PC-3 (cell line): ENCODE data around the gene FGD5. TPM values are rescaled to one million over a fixed set of nuclear protein-coding genes. Genes with fewer than 3 reads are reported as not detected.

Source experiments
- ATAC-seq: fragments of 200-7000 bp; cut with Tn5 transposase; 2 replicates; pipeline ENCODE4 v1.9.1; 2020; ENCODE audit warnings: mild to moderate bottlenecking, moderate library complexity
- BruUV-seq: library from RNA; stranded (reverse); fragments of 400-500 nt; replicated peaks from 2 replicates; lab custom pipeline; 2021; lab: Mats Ljungman, UMichigan
- CTCF ChIA-PET: fragments of 300-600 bp; sonication (Branson Sonifier 250); formaldehyde crosslinking; loops from one replicate; lab custom pipeline; 2022; ENCODE audit warnings: antibody characterized with exemption; lab: Charles Lee
- POLR2A ChIA-PET: fragments of 300-600 bp; sonication (Branson Sonifier 250); formaldehyde crosslinking; loops from one replicate; lab custom pipeline; 2022; ENCODE audit warnings: antibody characterized with exemption; ENCODE audit not compliant: unreplicated experiment; lab: Charles Lee
- DNase-seq: peaks from one replicate; pipeline ENCODE4 v3.0.0-alpha.2; 2015
- H2AFZ ChIP-seq: fragments of 300-600 bp; sonication (generic); 2 replicates; pipeline ENCODE4 v1.6.0; 2016; ENCODE audit warnings: antibody characterized with exemption, low read length
- H3F3A ChIP-seq: fragments of 300-600 bp; sonication (generic); one replicate; pipeline ENCODE4 v1.6.0; 2017; ENCODE audit warnings: antibody characterized with exemption, low read length, control low read depth, mild to moderate bottlenecking; ENCODE audit not compliant: unreplicated experiment
- H3K27ac ChIP-seq: fragments of 300-600 bp; sonication (generic); 2 replicates; pipeline ENCODE4 v1.5.1; 2016; ENCODE audit warnings: mild to moderate bottlenecking, low read length
- H3K27me3 ChIP-seq: fragments of 300-600 bp; sonication (generic); 2 replicates; pipeline ENCODE4 v1.6.1; 2016; ENCODE audit warnings: low read length, mixed read lengths
- H3K36me3 ChIP-seq: fragments of 300-600 bp; sonication (generic); 2 replicates; pipeline ENCODE4 v1.6.1; 2016; ENCODE audit warnings: low read depth, mixed run types, low read length, mixed read lengths
- H3K4me1 ChIP-seq: fragments of 300-600 bp; sonication (generic); 2 replicates; pipeline ENCODE4 v1.5.1; 2016; ENCODE audit warnings: low read length; ENCODE audit not compliant: insufficient read depth
- H3K4me2 ChIP-seq: fragments of 300-600 bp; sonication (generic); 2 replicates; pipeline ENCODE4 v1.6.0; 2016; ENCODE audit warnings: low read length
- H3K4me3 ChIP-seq: fragments of 300-600 bp; sonication (generic); 2 replicates; pipeline ENCODE4 v1.5.1; 2016; ENCODE audit warnings: mild to moderate bottlenecking, low read length, mixed read lengths
- H3K79me2 ChIP-seq: fragments of 300-600 bp; sonication (generic); 2 replicates; pipeline ENCODE4 v1.6.1; 2017; ENCODE audit warnings: low read length, mixed read lengths
- H3K9ac ChIP-seq: fragments of 300-600 bp; sonication (generic); 2 replicates; pipeline ENCODE4 v1.6.0; 2016; ENCODE audit warnings: mild to moderate bottlenecking, low read length
- H3K9me2 ChIP-seq: fragments of 300-600 bp; sonication (generic); replicated peaks from 2 replicates; pipeline ENCODE4 v1.6.1; 2016; ENCODE audit warnings: mixed run types, low read length, mixed read lengths
- H3K9me3 ChIP-seq: fragments of 300-600 bp; sonication (generic); 2 replicates; pipeline ENCODE4 v1.6.1; 2016; ENCODE audit warnings: low read length, mixed read lengths
- H4K20me1 ChIP-seq: fragments of 300-600 bp; sonication (generic); 2 replicates; pipeline ENCODE4 v1.6.1; 2016; ENCODE audit warnings: low read length, mixed read lengths
- EZH2 ChIP-seq: fragments of 300-600 bp; sonication (generic); IDR thresholded peaks from one replicate; pipeline ENCODE4 v1.6.1; 2017; ENCODE audit warnings: antibody characterized with exemption, mild to moderate bottlenecking, low read length; ENCODE audit not compliant: unreplicated experiment
- EZH2phosphoT487 ChIP-seq: fragments of 300-600 bp; sonication (generic); IDR thresholded peaks from 2 replicates; pipeline ENCODE4 v1.6.1; 2018; ENCODE audit warnings: mild to moderate bottlenecking, antibody characterized with exemption, low read length, borderline replicate concordance
- intact Hi-C: fragments of 100-400 bp; cut with micrococcal nuclease; formaldehyde crosslinking; loops from 2 replicates; pipeline ENCODE4 v1.9.0; 2023
- total RNA-seq: library from RNA; depleted of rRNA; stranded (reverse); fragments of >200 nt; gene quantifications from 2 replicates; pipeline ENCODE4 v1.2.3, GENCODE V29; 2014
- TF ChIP-seq, protein P1 (sequence below): fragments of 300-600 bp; sonication (generic); conservative IDR thresholded peaks from 2 replicates; pipeline ENCODE4 v1.5.1; 2017; ENCODE audit warnings: antibody characterized with exemption, low read depth, mild to moderate bottlenecking, low read length

FGD5 gene
- total RNA-seq, 1 experiment from 2014 or later = not detected

DNA sequence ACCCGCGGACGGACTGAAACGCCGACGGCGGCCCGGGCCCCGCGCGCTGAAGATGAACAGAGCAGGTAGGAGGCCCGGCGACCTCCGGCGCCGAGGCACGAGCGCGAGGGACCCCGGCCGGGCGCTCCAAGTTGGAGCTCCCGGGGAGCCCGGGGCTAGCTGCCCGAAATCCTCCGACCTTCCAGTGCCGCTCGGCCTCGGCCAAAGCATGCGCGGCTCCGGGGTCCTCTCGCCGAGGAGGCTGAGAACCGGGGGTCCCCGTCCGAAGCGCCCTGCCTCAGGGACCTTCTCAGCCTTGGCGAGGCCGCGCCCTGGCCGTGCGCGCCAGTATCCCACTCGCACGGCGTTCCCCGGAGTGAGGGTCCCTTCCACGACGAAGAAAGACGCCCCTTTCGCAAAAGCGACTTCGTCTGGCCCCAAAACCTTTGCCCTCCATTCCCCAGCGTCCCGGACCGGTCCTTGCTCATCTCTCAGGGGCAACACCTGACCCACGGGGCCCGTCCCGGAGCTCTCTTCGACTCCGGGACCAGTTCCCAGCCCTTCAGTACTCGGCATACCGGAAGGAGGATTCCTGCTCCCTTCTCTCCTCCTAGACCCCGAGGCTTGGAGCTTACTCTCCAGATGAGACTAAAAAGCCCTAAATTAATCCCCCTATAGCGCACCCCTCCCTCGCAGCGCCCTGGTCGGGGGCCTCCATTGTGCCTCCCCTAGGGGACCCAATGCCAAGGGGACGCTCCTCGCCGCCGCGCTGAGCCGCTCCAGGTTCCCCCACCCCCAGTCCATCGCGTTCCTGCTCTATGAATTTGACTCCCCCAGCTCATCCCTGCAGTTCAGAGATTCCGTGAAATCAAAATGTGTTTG lies 7.7 kb upstream of the FGD5 start:
- no peaks in the 10 kb centered on the region for H3K4me1 ChIP-seq
- ATAC-seq = no peak
- ChIA-PET POLR2A (no interaction called here), CTCF (no interaction called here)
- intact Hi-C loops = no loop called here
- H2AFZ ChIP-seq = no peak overlapping the region
- no peak for DNase-seq
- no peak overlapping the region for H3K4me3 ChIP-seq
- no peaks in the 10 kb centered on the region for H3K9me2 ChIP-seq
- no peak overlapping the region for H3K9ac ChIP-seq
- no peaks in the 10 kb centered on the region for H3K36me3 ChIP-seq
- no peaks in the 10 kb centered on the region for H3K9me3 ChIP-seq
- no peak for TF ChIP-seq EZH2
- no peak for TF ChIP-seq EZH2phosphoT487
- TF ChIP-seq, protein P1, sequence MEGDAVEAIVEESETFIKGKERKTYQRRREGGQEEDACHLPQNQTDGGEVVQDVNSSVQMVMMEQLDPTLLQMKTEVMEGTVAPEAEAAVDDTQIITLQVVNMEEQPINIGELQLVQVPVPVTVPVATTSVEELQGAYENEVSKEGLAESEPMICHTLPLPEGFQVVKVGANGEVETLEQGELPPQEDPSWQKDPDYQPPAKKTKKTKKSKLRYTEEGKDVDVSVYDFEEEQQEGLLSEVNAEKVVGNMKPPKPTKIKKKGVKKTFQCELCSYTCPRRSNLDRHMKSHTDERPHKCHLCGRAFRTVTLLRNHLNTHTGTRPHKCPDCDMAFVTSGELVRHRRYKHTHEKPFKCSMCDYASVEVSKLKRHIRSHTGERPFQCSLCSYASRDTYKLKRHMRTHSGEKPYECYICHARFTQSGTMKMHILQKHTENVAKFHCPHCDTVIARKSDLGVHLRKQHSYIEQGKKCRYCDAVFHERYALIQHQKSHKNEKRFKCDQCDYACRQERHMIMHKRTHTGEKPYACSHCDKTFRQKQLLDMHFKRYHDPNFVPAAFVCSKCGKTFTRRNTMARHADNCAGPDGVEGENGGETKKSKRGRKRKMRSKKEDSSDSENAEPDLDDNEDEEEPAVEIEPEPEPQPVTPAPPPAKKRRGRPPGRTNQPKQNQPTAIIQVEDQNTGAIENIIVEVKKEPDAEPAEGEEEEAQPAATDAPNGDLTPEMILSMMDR = no peak
- no peaks in the 10 kb centered on the region for H3K79me2 ChIP-seq
- no peaks in the 10 kb centered on the region for H4K20me1 ChIP-seq
- BruUV-seq = no TSS peak
- H3K27me3 ChIP-seq = peaks cover 64% of the 10 kb centered on the region
- H3F3A ChIP-seq = no peaks in the 10 kb centered on the region
- no peak overlapping the region for H3K4me2 ChIP-seq
- H3K27ac ChIP-seq = no peak overlapping the region

DNA sequence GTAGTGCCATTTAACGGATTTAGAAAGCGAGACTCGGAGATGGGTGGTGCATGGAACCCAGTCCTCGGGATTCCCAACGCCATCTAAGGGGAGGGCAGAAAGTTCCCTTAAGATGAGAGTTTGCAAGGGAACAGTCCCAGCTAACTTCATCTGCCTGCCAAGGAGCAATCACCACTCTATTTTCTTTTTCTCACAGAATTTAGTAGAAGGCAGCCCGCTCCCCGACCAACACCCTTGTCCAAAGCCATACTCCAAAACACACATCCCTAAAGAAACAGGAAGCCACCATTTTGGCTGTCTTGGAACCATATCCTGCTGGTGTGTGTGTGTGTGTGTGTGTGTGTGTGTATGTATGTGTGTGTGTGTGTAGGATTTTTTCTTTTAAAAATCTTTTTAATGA lies 7.1 kb upstream of the FGD5 start:
- H4K20me1 ChIP-seq = no peaks in the 10 kb centered on the region
- H3K9ac ChIP-seq = no peak overlapping the region
- no peak for ATAC-seq
- no peaks in the 10 kb centered on the region for H3K9me3 ChIP-seq
- no peak for DNase-seq
- H3K27me3 ChIP-seq = peaks cover 64% of the 10 kb centered on the region
- no peaks in the 10 kb centered on the region for H3K4me1 ChIP-seq
- TF ChIP-seq, protein P1 = no peak
- no peak for TF ChIP-seq EZH2
- no peak for TF ChIP-seq EZH2phosphoT487
- no TSS peak for BruUV-seq
- intact Hi-C loops = no loop called here
- H3K4me3 ChIP-seq = no peak overlapping the region
- no peak overlapping the region for H3K4me2 ChIP-seq
- H2AFZ ChIP-seq = no peak overlapping the region
- ChIA-PET POLR2A (no interaction called here), CTCF (no interaction called here)
- H3K9me2 ChIP-seq = no peaks in the 10 kb centered on the region
- H3K36me3 ChIP-seq = no peaks in the 10 kb centered on the region
- no peaks in the 10 kb centered on the region for H3K79me2 ChIP-seq
- no peak overlapping the region for H3K27ac ChIP-seq
- H3F3A ChIP-seq = no peaks in the 10 kb centered on the region

DNA sequence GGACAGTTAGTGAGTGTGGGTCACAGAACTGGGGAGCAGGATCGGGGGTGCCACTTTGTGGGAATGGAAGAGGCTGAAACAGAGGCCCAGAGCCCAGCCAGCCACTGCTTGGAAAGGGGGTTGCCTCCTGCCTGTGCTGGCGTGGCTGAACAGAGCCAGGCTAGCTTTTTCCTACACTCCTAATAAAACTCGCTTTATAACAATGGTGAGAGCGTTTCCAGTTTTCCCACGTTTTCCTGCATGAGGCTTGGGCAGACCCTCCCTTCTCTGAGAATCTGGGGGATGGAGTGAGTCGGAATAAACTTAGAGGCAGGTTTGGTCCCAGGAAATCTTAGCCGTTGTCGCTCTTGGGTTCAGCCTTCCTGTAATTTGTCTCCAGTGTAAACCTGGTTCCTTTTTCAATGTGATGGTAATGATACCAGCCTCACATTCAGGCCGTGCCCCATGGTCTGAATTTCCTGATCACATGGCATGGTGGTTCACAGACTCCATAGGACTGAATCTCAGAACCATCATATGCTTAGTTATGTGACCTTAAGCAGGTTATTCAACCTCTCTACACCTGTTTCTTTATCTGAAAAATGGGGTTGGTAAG lies 6.5 kb upstream of the FGD5 start:
- H3F3A ChIP-seq = no peaks in the 10 kb centered on the region
- H3K9me3 ChIP-seq = no peaks in the 10 kb centered on the region
- H3K9me2 ChIP-seq = no peaks in the 10 kb centered on the region
- DNase-seq (no peak), ATAC-seq (no peak)
- POLR2A ChIA-PET = no interaction called here
- intact Hi-C loops = no loop called here
- H3K36me3 ChIP-seq = no peaks in the 10 kb centered on the region
- H3K4me1 ChIP-seq = no peaks in the 10 kb centered on the region
- no peak overlapping the region for H2AFZ ChIP-seq
- BruUV-seq = no TSS peak
- CTCF ChIA-PET = no interaction called here
- no peak overlapping the region for H3K27ac ChIP-seq
- peaks cover 65% of the 10 kb centered on the region for H3K27me3 ChIP-seq
- TF ChIP-seq EZH2phosphoT487 (no peak), EZH2 (no peak)
- TF ChIP-seq, protein P1 = no peak
- no peak overlapping the region for H3K9ac ChIP-seq
- no peak overlapping the region for H3K4me2 ChIP-seq
- no peaks in the 10 kb centered on the region for H3K79me2 ChIP-seq
- H4K20me1 ChIP-seq = no peaks in the 10 kb centered on the region
- H3K4me3 ChIP-seq = no peak overlapping the region
